Panc1 (cell line): ENCODE measurements around the gene ADAR.

Experiments
- CTCF ChIP-seq: fragments of 450-650 bp; IDR thresholded peaks from 2 replicates; pipeline ENCODE4 v1.5.1; 2017; ENCODE audit warnings: mild to moderate bottlenecking
- POLR2AphosphoS5 ChIP-seq: IDR thresholded peaks from 2 replicates; pipeline ENCODE4 v1.6.1; 2012; ENCODE audit warnings: mild to moderate bottlenecking, low read depth, low read length, moderate library complexity
- SIN3A ChIP-seq: IDR thresholded peaks from 2 replicates; pipeline ENCODE4 v1.6.1; 2012; ENCODE audit warnings: low read depth, mild to moderate bottlenecking, low read length, moderate library complexity, borderline replicate concordance; ENCODE audit not compliant: insufficient read depth
- TF ChIP-seq, protein P1 (sequence below), 2 experiments: IDR thresholded peaks; 2 replicates each; pipeline ENCODE4 v1.6.1; 2011 to 2012; ENCODE audit warnings: low read depth in 2 of 2, control low read depth in 1 of 2, low read length in 1 of 2, mild to moderate bottlenecking in 1 of 2, moderate library complexity in 1 of 2; ENCODE audit not compliant: insufficient read depth in 1 of 2

DNA sequence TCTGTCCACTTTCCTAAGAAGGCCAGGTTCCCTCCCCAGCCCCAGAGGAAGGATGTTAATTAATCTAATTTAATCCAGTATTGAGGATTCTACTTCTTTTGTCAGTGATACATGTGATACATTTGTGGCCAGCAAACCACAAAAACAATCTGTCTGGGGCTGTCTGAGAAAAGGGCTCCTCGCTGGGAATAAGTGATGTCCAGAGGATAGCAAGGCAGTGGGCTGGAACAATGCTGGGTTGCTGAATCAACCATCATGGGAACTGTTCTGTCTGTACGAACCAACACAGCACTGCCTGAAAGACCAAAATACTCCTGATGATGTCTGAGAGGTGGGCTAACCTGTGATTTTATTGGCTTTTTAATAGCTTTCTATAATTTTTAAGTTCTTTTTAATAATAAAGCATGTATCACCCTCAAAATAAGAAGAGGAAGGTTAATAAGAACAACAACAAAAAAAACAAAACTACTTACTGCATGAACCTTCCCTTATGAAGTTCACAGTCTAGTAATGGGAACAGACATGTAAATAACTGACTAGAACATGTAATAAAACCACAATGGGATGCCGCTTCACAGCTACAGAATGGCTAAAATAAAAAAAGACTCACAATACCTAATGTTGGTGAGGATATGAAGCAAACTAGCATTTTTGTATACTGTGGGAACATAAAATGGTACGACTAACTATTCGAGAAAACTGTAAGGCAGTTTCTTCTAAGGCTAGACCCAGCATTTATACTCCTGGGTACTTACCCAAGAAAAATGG is 11.4 kb upstream of the ADAR start:
- TF ChIP-seq CTCF = no peak
- no peak for TF ChIP-seq POLR2AphosphoS5
- TF ChIP-seq, protein P1, sequence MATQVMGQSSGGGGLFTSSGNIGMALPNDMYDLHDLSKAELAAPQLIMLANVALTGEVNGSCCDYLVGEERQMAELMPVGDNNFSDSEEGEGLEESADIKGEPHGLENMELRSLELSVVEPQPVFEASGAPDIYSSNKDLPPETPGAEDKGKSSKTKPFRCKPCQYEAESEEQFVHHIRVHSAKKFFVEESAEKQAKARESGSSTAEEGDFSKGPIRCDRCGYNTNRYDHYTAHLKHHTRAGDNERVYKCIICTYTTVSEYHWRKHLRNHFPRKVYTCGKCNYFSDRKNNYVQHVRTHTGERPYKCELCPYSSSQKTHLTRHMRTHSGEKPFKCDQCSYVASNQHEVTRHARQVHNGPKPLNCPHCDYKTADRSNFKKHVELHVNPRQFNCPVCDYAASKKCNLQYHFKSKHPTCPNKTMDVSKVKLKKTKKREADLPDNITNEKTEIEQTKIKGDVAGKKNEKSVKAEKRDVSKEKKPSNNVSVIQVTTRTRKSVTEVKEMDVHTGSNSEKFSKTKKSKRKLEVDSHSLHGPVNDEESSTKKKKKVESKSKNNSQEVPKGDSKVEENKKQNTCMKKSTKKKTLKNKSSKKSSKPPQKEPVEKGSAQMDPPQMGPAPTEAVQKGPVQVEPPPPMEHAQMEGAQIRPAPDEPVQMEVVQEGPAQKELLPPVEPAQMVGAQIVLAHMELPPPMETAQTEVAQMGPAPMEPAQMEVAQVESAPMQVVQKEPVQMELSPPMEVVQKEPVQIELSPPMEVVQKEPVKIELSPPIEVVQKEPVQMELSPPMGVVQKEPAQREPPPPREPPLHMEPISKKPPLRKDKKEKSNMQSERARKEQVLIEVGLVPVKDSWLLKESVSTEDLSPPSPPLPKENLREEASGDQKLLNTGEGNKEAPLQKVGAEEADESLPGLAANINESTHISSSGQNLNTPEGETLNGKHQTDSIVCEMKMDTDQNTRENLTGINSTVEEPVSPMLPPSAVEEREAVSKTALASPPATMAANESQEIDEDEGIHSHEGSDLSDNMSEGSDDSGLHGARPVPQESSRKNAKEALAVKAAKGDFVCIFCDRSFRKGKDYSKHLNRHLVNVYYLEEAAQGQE (IDR thresholded peaks at IDR 0.05; ENCODE audit: insufficient read depth in 1 of 2, low read depth in 2 of 2, low read length in 1 of 2) = no peak
- TF ChIP-seq SIN3A = no peak
